CD14-positive monocyte (primary cell): ENCODE results near the gene ATPAF2. TPM values are rescaled to one million over a fixed set of nuclear protein-coding genes. Genes with fewer than 3 reads are reported as not detected.

Experiments
- DNase-seq, 3 donors: peaks; one replicate each; pipeline ENCODE4 v3.0.0-alpha.2; 2011 to 2022
- H2AFZ ChIP-seq: 2 replicates; pipeline ENCODE4 v1.6.0; 2012; ENCODE audit warnings: mild to moderate bottlenecking, low read depth, low read length, inconsistent platforms; ENCODE audit not compliant: insufficient read depth, poor library complexity, severe bottlenecking
- H3K27ac ChIP-seq, 2 donors: 1 replicate in 1 of 2; 2 replicates in 1 of 2; pipeline ENCODE4 v1.5.1; 2012 to 2013; ENCODE audit warnings: low read length in 2 of 2, control low read depth in 1 of 2, inconsistent platforms in 1 of 2, low read depth in 1 of 2, mild to moderate bottlenecking in 1 of 2
- H3K27me3 ChIP-seq, 2 donors: one replicate each; pipeline versions ENCODE4 v1.6.0 to v1.6.1; 2011 to 2013; ENCODE audit warnings: low read length in 2 of 2; ENCODE audit not compliant: control insufficient read depth in 2 of 2, insufficient read depth in 2 of 2
- H3K36me3 ChIP-seq, 2 donors: replicated peaks in 1 of 2; 1 replicate in 1 of 2; 2 replicates in 1 of 2; pipeline versions ENCODE4 v1.5.1 to v1.6.1; 2012 to 2013; ENCODE audit warnings: low read length in 2 of 2, control low read depth in 1 of 2, inconsistent platforms in 1 of 2, mild to moderate bottlenecking in 1 of 2; ENCODE audit not compliant: insufficient read depth in 2 of 2, control insufficient read depth in 1 of 2
- H3K4me1 ChIP-seq, 2 donors: 1 replicate in 1 of 2; 2 replicates in 1 of 2; pipeline versions ENCODE4 v1.5.1 to v1.6.1; 2012 to 2013; ENCODE audit warnings: low read length in 2 of 2, control low read depth in 1 of 2, inconsistent platforms in 1 of 2, mild to moderate bottlenecking in 1 of 2, moderate library complexity in 1 of 2; ENCODE audit not compliant: insufficient read depth in 2 of 2, control insufficient read depth in 1 of 2
- H3K4me2 ChIP-seq: replicated peaks from 2 replicates; pipeline ENCODE3; 2012; ENCODE audit warnings: low read length, moderate library complexity, mild to moderate bottlenecking; ENCODE audit not compliant: poor library complexity, severe bottlenecking; ENCODE audit errors: extremely low read depth
- H3K4me3 ChIP-seq, 3 experiments: fragments of 200-600 bp in 1 of 3; sonication (generic) in 1 of 3; replicated peaks in 1 of 3; 1 replicate in 2 of 3; 2 replicates in 1 of 3; pipeline ENCODE4 v1.5.1; 2011 to 2013; ENCODE audit warnings: low read length in 3 of 3, mild to moderate bottlenecking in 3 of 3, control low read depth in 2 of 3, low read depth in 2 of 3, inconsistent platforms in 1 of 3, moderate library complexity in 1 of 3
- H3K79me2 ChIP-seq: 2 replicates; pipeline ENCODE4 v1.6.0; 2012; ENCODE audit warnings: mild to moderate bottlenecking, control low read depth, inconsistent platforms, low read length, moderate library complexity; ENCODE audit not compliant: insufficient read depth
- H3K9ac ChIP-seq: 2 replicates; pipeline ENCODE4 v1.6.0; 2017; ENCODE audit warnings: low read length, mild to moderate bottlenecking; ENCODE audit not compliant: insufficient read depth, poor library complexity, severe bottlenecking
- H3K9me3 ChIP-seq, 2 donors: replicated peaks in 1 of 2; 1 replicate in 1 of 2; 2 replicates in 1 of 2; pipeline versions ENCODE4 v1.5.1 to v1.6.1; 2012 to 2013; ENCODE audit warnings: low read length in 2 of 2, control low read depth in 1 of 2; ENCODE audit not compliant: control insufficient read depth in 1 of 2, insufficient read depth in 1 of 2
- H4K20me1 ChIP-seq: 2 replicates; pipeline ENCODE4 v1.6.0; 2012; ENCODE audit warnings: mild to moderate bottlenecking, low read length, control low read depth, moderate library complexity; ENCODE audit not compliant: insufficient read depth
- H3K27ac Mint-ChIP-seq, 7 donors: one replicate each; pipeline ENCODE4 v1.8.0; 2020; ENCODE audit warnings: mild to moderate bottlenecking in 7 of 7, mixed read lengths in 7 of 7, moderate library complexity in 6 of 7, inconsistent platforms in 2 of 7
- H3K27me3 Mint-ChIP-seq, 3 donors: one replicate each; pipeline ENCODE4 v1.8.0; 2021 to 2022; ENCODE audit warnings: low read depth in 3 of 3, mild to moderate bottlenecking in 3 of 3, mixed read lengths in 3 of 3, moderate library complexity in 3 of 3, inconsistent platforms in 1 of 3
- H3K36me3 Mint-ChIP-seq, 2 donors: one replicate each; pipeline ENCODE4 v1.8.0; 2020; ENCODE audit warnings: mixed read lengths in 2 of 2, inconsistent platforms in 1 of 2, mild to moderate bottlenecking in 1 of 2
- H3K4me1 Mint-ChIP-seq: one replicate; pipeline ENCODE4 v1.8.0; 2020; ENCODE audit warnings: mild to moderate bottlenecking, mixed read lengths
- H3K4me3 Mint-ChIP-seq, 2 donors: one replicate each; pipeline ENCODE4 v1.8.0; 2020; ENCODE audit warnings: mild to moderate bottlenecking in 2 of 2, mixed read lengths in 2 of 2, moderate library complexity in 1 of 2
- H3K9me3 Mint-ChIP-seq, 7 donors: one replicate each; pipeline ENCODE4 v1.8.0; 2020 to 2022; ENCODE audit warnings: mixed read lengths in 7 of 7, mild to moderate bottlenecking in 6 of 7, moderate library complexity in 6 of 7, inconsistent platforms in 2 of 7
- CTCF ChIP-seq: fragments of 200-600 bp; IDR thresholded peaks from one replicate; pipeline ENCODE4 v1.8.0; 2022; ENCODE audit warnings: antibody characterized with exemption, mild to moderate bottlenecking
- WGBS: methylation state at CpG from one replicate; pipeline ENCODE4 v1.1.5; 2013; ENCODE audit warnings: missing lambda C conversion rate; ENCODE audit not compliant: insufficient coverage; 5-methylcytosine and 5-hydroxymethylcytosine counted together
- intact Hi-C, 2 donors: fragments of 100-400 bp; cut with micrococcal nuclease; formaldehyde crosslinking; loops; one replicate each; pipeline versions ENCODE4 v1.15.0 to v1.15.1; 2023
- polyA plus RNA-seq, 3 donors: library from polyadenylated mRNA; depleted of rRNA in 1 of 3; unstranded in 2 of 3; stranded (reverse) in 1 of 3; fragments of 300-500 nt in 2 of 3; fragments of >200 nt in 1 of 3; fragmentation: Illumina TruSeq in 2 of 3; gene quantifications; 1 replicate in 2 of 3; 2 replicates in 1 of 3; pipeline ENCODE4 v1.2.3, GENCODE V29; 2012 to 2021

The ATPAF2 gene
- polyA plus RNA-seq, 3 donors: 41.3 to 50.8 (median 44.9) TPM

- H3K9me3 Mint-ChIP-seq: peaks cover 0 to 3% (median 0%) of the 10 kb centered on the region in 7 donors
- TF ChIP-seq CTCF: no peak
- H3K27me3 Mint-ChIP-seq: peaks cover 0 to 3% (median 2%) of the 10 kb centered on the region in 3 donors
- no peak overlapping the region for H3K4me3 ChIP-seq
- H3K27ac Mint-ChIP-seq: no peak overlapping the region
- H3K36me3 ChIP-seq: no peaks in the 10 kb centered on the region
- no peak overlapping the region for H3K9ac ChIP-seq
- peaks cover 30% of the 10 kb centered on the region for H3K4me1 Mint-ChIP-seq
- no peaks in the 10 kb centered on the region for H4K20me1 ChIP-seq
- intact Hi-C loops: no loop called here
- H3K27ac ChIP-seq: no peak overlapping the region
- H3K4me3 Mint-ChIP-seq: no peak overlapping the region
- H3K4me2 ChIP-seq: no peak overlapping the region
- H3K9me3 ChIP-seq: no peaks in the 10 kb centered on the region
- WGBS: 93% methylated on average over 5 of the region's 9 CpGs
- H3K36me3 Mint-ChIP-seq: peaks cover 3 to 5% of the 10 kb centered on the region in 2 donors
- no peaks in the 10 kb centered on the region for H3K27me3 ChIP-seq
- DNase-seq: no peak
- H2AFZ ChIP-seq: no peak overlapping the region
- H3K4me1 ChIP-seq: peaks cover 35 to 37% of the 10 kb centered on the region in 2 donors
- H3K79me2 ChIP-seq: no peaks in the 10 kb centered on the region
Measured at GRCh38 chr17:17981330-17981729, 57.6 kb downstream of the ATPAF2 start.

- 78% methylated on average over 2 of the region's 3 CpGs for whole genome bisulfite sequencing
- no peak overlapping the region for H3K4me3 ChIP-seq
- intact Hi-C loops: no loop called here
- no peaks in the 10 kb centered on the region for H3K9me3 ChIP-seq
- no peak overlapping the region for H3K4me3 Mint-ChIP-seq
- H3K27me3 Mint-ChIP-seq: peaks cover 0 to 3% (median 0%) of the 10 kb centered on the region in 3 donors
- H3K27ac Mint-ChIP-seq: peak overlapping the region in 1 of 7 donors; percentile 61
- peak overlapping the region; percentile 19 for H2AFZ ChIP-seq
- peaks cover 0 to 3% (median 0%) of the 10 kb centered on the region in 7 donors for H3K9me3 Mint-ChIP-seq
- no peaks in the 10 kb centered on the region for H3K36me3 ChIP-seq
- peaks cover 50 to 53% of the 10 kb centered on the region in 2 donors for H3K4me1 ChIP-seq
- peaks cover 3 to 5% of the 10 kb centered on the region in 2 donors for H3K36me3 Mint-ChIP-seq
- H3K4me1 Mint-ChIP-seq: peaks cover 46% of the 10 kb centered on the region
- H4K20me1 ChIP-seq: no peaks in the 10 kb centered on the region
- DNase-seq: no peak
- no peaks in the 10 kb centered on the region for H3K27me3 ChIP-seq
- H3K27ac ChIP-seq: peak overlapping the region in 1 of 2 donors; percentile 51
- no peak overlapping the region for H3K4me2 ChIP-seq
- H3K79me2 ChIP-seq: no peaks in the 10 kb centered on the region
- H3K9ac ChIP-seq: no peak overlapping the region
- TF ChIP-seq CTCF: no peak
Measured at GRCh38 chr17:17979778-17980177, 59.2 kb downstream of the ATPAF2 start.
